ENCODE results near the gene KRT85.

KRT85 gene

GRCh38 chr12:52389313-52390207, 22.3 kb upstream of the KRT85 start:
- H3K9ac ChIP-seq (ENCODE audit: low read length), result no peak overlapping the region
- no peaks in the 10 kb centered on the region for H4K20me1 ChIP-seq (ENCODE audit: low read depth, low read length)
- H2AFZ ChIP-seq (ENCODE audit: low read depth, low read length, severe bottlenecking), result no peak overlapping the region
- no peak overlapping the region for H3K4me2 ChIP-seq (ENCODE audit: low read depth, low read length, poor library complexity, severe bottlenecking)
- TF ChIP-seq CTCF (IDR thresholded peaks at IDR 0.05; ENCODE audit: insufficient read depth, low read length, poor library complexity, severe bottlenecking) (no peak), EZH2phosphoT487 (conservative IDR thresholded peaks at IDR 0.05; ENCODE audit: low read length) (no peak)
- no peaks in the 10 kb centered on the region for H3F3A ChIP-seq (ENCODE audit: insufficient read depth)
- no peak overlapping the region for H3K27ac ChIP-seq (ENCODE audit: low read depth, low read length)
- H3K79me2 ChIP-seq (ENCODE audit: insufficient read depth, low read length), result no peaks in the 10 kb centered on the region
- no peaks in the 10 kb centered on the region for H3K36me3 ChIP-seq (ENCODE audit: low read length)
- H3K9me3 ChIP-seq (ENCODE audit: insufficient read depth, low read length), result no peaks in the 10 kb centered on the region
- no peaks in the 10 kb centered on the region for H3K9me2 ChIP-seq (replicated peaks; ENCODE audit: insufficient read depth, low read length)
- H3K27me3 ChIP-seq (ENCODE audit: low read length), result no peaks in the 10 kb centered on the region
- H3K4me3 ChIP-seq (ENCODE audit: insufficient read depth, low read length, poor library complexity, severe bottlenecking), result no peak overlapping the region

- Histone ChIP-seq H3K9me2 (replicated peaks; ENCODE audit: insufficient read depth, low read length) (no peaks in the 10 kb centered on the region), H3K9ac (ENCODE audit: low read length) (no peak overlapping the region), H3K27ac (ENCODE audit: low read depth, low read length) (no peak overlapping the region), H3K36me3 (ENCODE audit: low read length) (no peaks in the 10 kb centered on the region), H3K4me2 (ENCODE audit: low read depth, low read length, poor library complexity, severe bottlenecking) (no peak overlapping the region), H3K27me3 (ENCODE audit: low read length) (no peaks in the 10 kb centered on the region), H3F3A (ENCODE audit: insufficient read depth) (no peaks in the 10 kb centered on the region), H3K4me3 (ENCODE audit: insufficient read depth, low read length, poor library complexity, severe bottlenecking) (no peak overlapping the region), H4K20me1 (ENCODE audit: low read depth, low read length) (no peaks in the 10 kb centered on the region), H2AFZ (ENCODE audit: low read depth, low read length, severe bottlenecking) (no peak overlapping the region), H3K79me2 (ENCODE audit: insufficient read depth, low read length) (no peaks in the 10 kb centered on the region), H3K9me3 (ENCODE audit: insufficient read depth, low read length) (no peaks in the 10 kb centered on the region)
- no peak for TF ChIP-seq EZH2phosphoT487 (conservative IDR thresholded peaks at IDR 0.05; ENCODE audit: low read length)
- TF ChIP-seq CTCF (IDR thresholded peaks at IDR 0.05; ENCODE audit: insufficient read depth, low read length, poor library complexity, severe bottlenecking), result no peak
These were observed 20.6 kb upstream of the KRT85 start for GRCh38 chr12:52387859-52388258.

- Histone ChIP-seq H3K9me3 (ENCODE audit: insufficient read depth, low read length) (no peaks in the 10 kb centered on the region), H3K27ac (ENCODE audit: low read depth, low read length) (no peak within 1 kb of the TSS), H3K9me2 (replicated peaks; ENCODE audit: insufficient read depth, low read length) (no peaks in the 10 kb centered on the region), H2AFZ (ENCODE audit: low read depth, low read length, severe bottlenecking) (no peak within 1 kb of the TSS), H4K20me1 (ENCODE audit: low read depth, low read length) (no peaks in the 10 kb centered on the region), H3K36me3 (ENCODE audit: low read length) (no peaks in the 10 kb centered on the region), H3K4me2 (ENCODE audit: low read depth, low read length, poor library complexity, severe bottlenecking) (no peak within 1 kb of the TSS), H3K79me2 (ENCODE audit: insufficient read depth, low read length) (no peaks in the 10 kb centered on the region), H3K27me3 (ENCODE audit: low read length) (no peaks in the 10 kb centered on the region), H3F3A (ENCODE audit: insufficient read depth) (no peaks in the 10 kb centered on the region), H3K4me3 (ENCODE audit: insufficient read depth, low read length, poor library complexity, severe bottlenecking) (no peak within 1 kb of the TSS), H3K9ac (ENCODE audit: low read length) (no peak within 1 kb of the TSS)
- TF ChIP-seq EZH2phosphoT487 (conservative IDR thresholded peaks at IDR 0.05; ENCODE audit: low read length) (no peak), CTCF (IDR thresholded peaks at IDR 0.05; ENCODE audit: insufficient read depth, low read length, poor library complexity, severe bottlenecking) (no peak)
These were observed 18.0 kb upstream of the KRT85 start, which contains the start of gene KRT84 for GRCh38 chr12:52385226-52385702. KRT84 (minus strand) TSS chr12:52385652; CDS start chr12:52385585, 67 bp downstream.
